Vagina (tissue), 2 donors: ENCODE measurements around the gene SOD3. TPM values are rescaled to one million over a fixed set of nuclear protein-coding genes. Genes with fewer than 3 reads are reported as not detected.

Experiments used
- DNase-seq, 2 donors: peaks; one replicate each; pipeline ENCODE4 v3.0.0-alpha.2; 2017; ENCODE audit errors: extremely low spot score in 2 of 2
- H3K27ac ChIP-seq: fragments of 200-600 bp; sonication (generic); one replicate; pipeline ENCODE4 v1.5.1; 2019
- H3K27me3 ChIP-seq: fragments of 200-600 bp; sonication (generic); one replicate; pipeline ENCODE4 v1.5.1; 2019
- H3K36me3 ChIP-seq, 2 donors: fragments of 200-600 bp; sonication (generic); one replicate each; pipeline ENCODE4 v1.5.1; 2017 to 2019
- H3K4me1 ChIP-seq: fragments of 200-600 bp; sonication (generic); one replicate; pipeline ENCODE4 v1.5.1; 2019
- H3K4me3 ChIP-seq, 2 donors: fragments of 200-600 bp; sonication (generic); 1 replicate in 1 of 2; 2 replicates in 1 of 2; pipeline ENCODE4 v1.5.1; 2016 to 2019
- H3K9me3 ChIP-seq: fragments of 200-600 bp; sonication (generic); one replicate; pipeline ENCODE4 v1.5.1; 2019
- CTCF ChIP-seq, 3 experiments: fragments of 450-650 bp in 2 of 3; fragments of 200-600 bp in 1 of 3; sonication (generic) in 1 of 3; IDR thresholded peaks; one replicate each; pipeline ENCODE4 v1.5.1; 2017 to 2019; ENCODE audit warnings: antibody characterized with exemption in 3 of 3, mild to moderate bottlenecking in 2 of 3, moderate library complexity in 2 of 3
- POLR2A ChIP-seq, 2 donors: fragments of 450-650 bp; IDR thresholded peaks; one replicate each; pipeline ENCODE4 v1.6.1; 2017; ENCODE audit warnings: antibody characterized with exemption in 2 of 2, mild to moderate bottlenecking in 2 of 2, moderate library complexity in 2 of 2
- POLR2AphosphoS5 ChIP-seq, 2 donors: sonication (generic); formaldehyde crosslinking; IDR thresholded peaks; one replicate each; pipeline ENCODE4 v1.9.0; 2017; ENCODE audit warnings: antibody characterized with exemption in 2 of 2, mild to moderate bottlenecking in 2 of 2, low read depth in 1 of 2; ENCODE audit not compliant: insufficient read depth in 1 of 2
- intact Hi-C: fragments of 100-400 bp; cut with DNase I; formaldehyde crosslinking; loops from one replicate; pipeline ENCODE4 v1.15.1; 2023
- total RNA-seq: library from RNA; depleted of rRNA; stranded (reverse); fragments of >200 nt; gene quantifications from one replicate; pipeline ENCODE4 v1.2.3, GENCODE V29; 2016

Gene SOD3
- total RNA-seq, 1 donor from 2014 or later, result 280 TPM

DNA sequence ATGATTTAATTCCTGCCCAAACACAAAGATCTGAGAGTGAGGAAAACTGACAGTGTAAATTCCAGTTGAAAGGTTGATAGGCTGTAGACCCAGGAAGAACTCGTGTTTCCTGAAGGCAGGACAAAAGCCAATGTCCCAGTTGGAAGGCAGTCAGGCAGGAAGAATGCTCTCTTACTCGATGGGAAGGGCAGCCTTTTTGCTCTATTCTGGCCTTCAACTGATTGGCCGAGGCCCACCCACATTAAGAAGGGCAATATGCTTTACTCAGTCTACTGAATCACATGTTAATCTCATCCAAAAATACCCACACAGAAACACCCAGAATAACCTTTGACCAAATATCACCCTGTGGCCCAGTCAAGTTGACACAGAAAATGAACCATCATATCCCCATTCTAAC, 45.3 kb upstream of the SOD3 start:
- no peak for TF ChIP-seq CTCF (IDR thresholded peaks at IDR 0.05)
- TF ChIP-seq POLR2A (IDR thresholded peaks at IDR 0.05), result no peak
- TF ChIP-seq POLR2AphosphoS5 (IDR thresholded peaks at IDR 0.05; ENCODE audit: insufficient read depth in 1 of 2, low read depth in 1 of 2), result no peak
- H3K27ac ChIP-seq, result no peak overlapping the region
- no peaks in the 10 kb centered on the region for H3K4me1 ChIP-seq
- H3K36me3 ChIP-seq, result no peaks in the 10 kb centered on the region
- intact Hi-C loops, result no loop called here
- no peak overlapping the region for H3K4me3 ChIP-seq
- H3K9me3 ChIP-seq, result no peaks in the 10 kb centered on the region
- H3K27me3 ChIP-seq, result no peaks in the 10 kb centered on the region
- no peak for DNase-seq

- no peak for TF ChIP-seq CTCF (IDR thresholded peaks at IDR 0.05)
- no peak for TF ChIP-seq POLR2A (IDR thresholded peaks at IDR 0.05)
- TF ChIP-seq POLR2AphosphoS5 (IDR thresholded peaks at IDR 0.05; ENCODE audit: insufficient read depth in 1 of 2, low read depth in 1 of 2), result no peak
- Histone ChIP-seq H3K4me1 (no peaks in the 10 kb centered on the region), H3K36me3 (no peaks in the 10 kb centered on the region), H3K4me3 (no peak overlapping the region), H3K9me3 (no peaks in the 10 kb centered on the region), H3K27ac (no peak overlapping the region), H3K27me3 (no peaks in the 10 kb centered on the region)
- intact Hi-C loops, result no loop called here
- DNase-seq, result no peak
Measured at GRCh38 chr4:24751926-24752539, 43.3 kb upstream of the SOD3 start.

DNA sequence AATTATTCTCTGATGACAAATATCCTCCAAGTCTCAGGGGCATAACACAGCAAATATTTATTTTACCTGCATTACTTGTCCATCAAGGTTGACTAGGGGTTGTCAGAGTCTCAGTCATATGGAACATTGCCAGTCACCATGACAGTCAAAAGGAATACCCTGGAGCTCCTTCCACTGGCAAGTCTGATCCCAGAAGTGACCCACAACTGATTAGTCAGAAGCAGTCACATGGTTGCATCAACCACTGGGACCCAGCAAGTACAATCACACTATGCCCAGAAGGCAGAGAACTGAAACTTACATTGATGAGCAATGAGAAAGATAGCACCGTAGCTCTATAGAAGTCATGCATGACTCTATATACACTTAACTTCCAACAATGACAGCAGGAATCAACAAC, 41.9 kb upstream of the SOD3 start:
- Histone ChIP-seq H3K36me3 (no peaks in the 10 kb centered on the region), H3K27ac (no peak overlapping the region), H3K4me1 (no peaks in the 10 kb centered on the region), H3K9me3 (no peaks in the 10 kb centered on the region), H3K27me3 (no peaks in the 10 kb centered on the region), H3K4me3 (no peak overlapping the region)
- intact Hi-C loops, result no loop called here
- DNase-seq, result no peak
- TF ChIP-seq POLR2AphosphoS5 (IDR thresholded peaks at IDR 0.05; ENCODE audit: insufficient read depth in 1 of 2, low read depth in 1 of 2), result no peak
- no peak for TF ChIP-seq POLR2A (IDR thresholded peaks at IDR 0.05)
- no peak for TF ChIP-seq CTCF (IDR thresholded peaks at IDR 0.05)

- H3K9me3 ChIP-seq, result no peaks in the 10 kb centered on the region
- H3K27me3 ChIP-seq, result no peaks in the 10 kb centered on the region
- H3K4me1 ChIP-seq, result no peaks in the 10 kb centered on the region
- no peaks in the 10 kb centered on the region for H3K36me3 ChIP-seq
- H3K27ac ChIP-seq, result no peak overlapping the region
- intact Hi-C loops, result no loop called here
- H3K4me3 ChIP-seq, result no peak overlapping the region
- TF ChIP-seq POLR2A (IDR thresholded peaks at IDR 0.05) (no peak), POLR2AphosphoS5 (IDR thresholded peaks at IDR 0.05; ENCODE audit: insufficient read depth in 1 of 2, low read depth in 1 of 2) (no peak), CTCF (IDR thresholded peaks at IDR 0.05) (no peak)
- DNase-seq, result no peak
Measured at GRCh38 chr4:24754571-24754970, 40.8 kb upstream of the SOD3 start.

- no peak for DNase-seq
- Histone ChIP-seq H3K4me3 (no peak overlapping the region), H3K27me3 (no peaks in the 10 kb centered on the region), H3K36me3 (no peaks in the 10 kb centered on the region), H3K27ac (no peak overlapping the region), H3K4me1 (peaks cover 6% of the 10 kb centered on the region), H3K9me3 (no peaks in the 10 kb centered on the region)
- TF ChIP-seq POLR2A (IDR thresholded peaks at IDR 0.05) (no peak), CTCF (IDR thresholded peaks at IDR 0.05) (no peak), POLR2AphosphoS5 (IDR thresholded peaks at IDR 0.05; ENCODE audit: insufficient read depth in 1 of 2, low read depth in 1 of 2) (no peak)
- intact Hi-C loops, result no loop called here
Measured at GRCh38 chr4:24763631-24764297, 31.6 kb upstream of the SOD3 start.
